Heart right ventricle (tissue), 16 donors: ENCODE data around the gene ST8SIA1. TPM values are rescaled to one million over a fixed set of nuclear protein-coding genes. Genes with fewer than 3 reads are reported as not detected.

Experiments
- ATAC-seq, 8 donors: fragments of 200-7000 bp; cut with Tn5 transposase; one replicate each; pipeline ENCODE4 v1.9.1; 2020; ENCODE audit warnings: mild to moderate bottlenecking in 8 of 8, moderate library complexity in 8 of 8, moderate number of reproducible peaks in 1 of 8
- DNase-seq, 2 donors: peaks; one replicate each; pipeline ENCODE4 v3.0.0-alpha.2; 2020
- H3K27ac ChIP-seq, 10 donors: fragments of 200-600 bp; sonication (generic) in 2 of 10; one replicate each; pipeline versions ENCODE4 v1.5.0 to v1.8.0; 2020 to 2022; ENCODE audit warnings: mild to moderate bottlenecking in 3 of 10
- H3K27me3 ChIP-seq, 7 donors: fragments of 200-600 bp; one replicate each; pipeline ENCODE4 v1.8.0; 2021 to 2022; ENCODE audit warnings: mild to moderate bottlenecking in 2 of 7
- H3K36me3 ChIP-seq, 9 donors: fragments of 200-600 bp; sonication (generic) in 1 of 9; one replicate each; pipeline versions ENCODE4 v1.5.0 to v1.8.0; 2020 to 2022; ENCODE audit warnings: mild to moderate bottlenecking in 2 of 9
- H3K4me1 ChIP-seq, 9 donors: fragments of 200-600 bp; sonication (generic) in 1 of 9; one replicate each; pipeline versions ENCODE4 v1.5.0 to v1.8.0; 2020 to 2022; ENCODE audit warnings: mild to moderate bottlenecking in 4 of 9
- H3K4me3 ChIP-seq, 10 donors: fragments of 200-600 bp; sonication (generic) in 2 of 10; one replicate each; pipeline versions ENCODE4 v1.5.0 to v1.8.0; 2020 to 2022; ENCODE audit warnings: mild to moderate bottlenecking in 7 of 10, moderate library complexity in 2 of 10
- H3K9me3 ChIP-seq, 11 donors: fragments of 200-600 bp in 10 of 11; sonication (generic) in 2 of 11; one replicate each; pipeline versions ENCODE4 v1.5.0 to v1.8.0; 2013 to 2022; ENCODE audit warnings: mild to moderate bottlenecking in 2 of 11, control low read depth in 1 of 11, moderate library complexity in 1 of 11
- CTCF ChIP-seq, 9 donors: fragments of 200-600 bp; sonication (generic) in 2 of 9; IDR thresholded peaks; one replicate each; pipeline versions ENCODE4 v1.5.0 to v1.8.0; 2021 to 2022; ENCODE audit warnings: antibody characterized with exemption in 9 of 9, mild to moderate bottlenecking in 5 of 9, moderate library complexity in 1 of 9
- WGBS, 2 donors: extraction: QIAGEN DNeasy Blood & Tissue Kit; methylation state at CpG; one replicate each; pipeline ENCODE4 v1.1.7; 2013; ENCODE audit warnings: inconsistent platforms in 1 of 2; 5-methylcytosine and 5-hydroxymethylcytosine counted together
- intact Hi-C, 10 donors: fragments of 100-400 bp; cut with DNase I; formaldehyde crosslinking; loops; one replicate each; pipeline versions ENCODE4 v1.11.1 to v1.14.2; 2022
- polyA plus RNA-seq, 2 donors: library from polyadenylated mRNA; stranded (reverse); fragments of 200-250 nt; gene quantifications; one replicate each; pipeline ENCODE4 v1.2.3, GENCODE V29; 2013
- total RNA-seq, 10 donors: library from RNA; stranded (reverse); fragmentation: NEBNext Ultra II Directional in 3 of 10; extraction: Animal tissue kit (Norgen Biotek cat#: 25700) in 3 of 10; gene quantifications; one replicate each; pipeline versions ENCODE4 v1.2.1 to v1.2.4, GENCODE V29; 2021 to 2023
- donor health status: Arrhythmogenic right ventricular cardiomyopathy.
- donor health status: ischemic (EF 13 %, LVEDD 7.1; RV severe dilation, severe dysfunction).
- donor health status: healthy with polysubstance abuse.
- donor health status: DM: no; HTN: yes; CAD: no.
- donor health status: DM: no; HTN: no; CAD: no.
- donor health status: ischemic (EF 25% LVEDD 6.9; RV normal size, moderate dysfunction).
- donor health status: ischemic (EF 25% LVEDD 5.7; RV mildly dilated, moderate dysfunction).
- donor health status: healthy.
- donor health status: DM: yes; HTN: yes; CAD: no.
- donor health status: Ischemic cardiomyopathy.
- donor health status: ischemic (EF 35%, LVEDD 5.7; RV mildly dilated, moderate dysfunction).
- donor health status: nonischemic (EF 11% LVEDD 7.7; RV severe dilation, severe dysfunction).
- donor health status: DM: yes; HTN: yes; CAD: no.
- donor health status: PGD.
- donor health status: ischemic (EF 29% LVEDD 5.4; RV normal size, mild dysfunction).
- donor health status: nonischemic (EF 23%, LVEDD 6.1; RV moderate dilation, normal function).

ST8SIA1 gene
- total and polyA plus RNA-seq, 12 donors: 0.93 to 4.9 (median 1.9) TPM

- Histone ChIP-seq H3K27me3 (no peaks in the 10 kb centered on the region), H3K4me1 (peaks cover 0 to 25% (median 4%) of the 10 kb centered on the region in 9 donors), H3K9me3 (no peaks in the 10 kb centered on the region), H3K27ac (peak overlapping the region in 6 of 10 donors; percentile 19 to 54 (median 30)), H3K4me3 (no peak overlapping the region), H3K36me3 (no peaks in the 10 kb centered on the region)
- intact Hi-C loops: no loop called here
- DNase-seq (no peak), ATAC-seq (no peak)
- TF ChIP-seq CTCF (IDR thresholded peaks at IDR 0.05): no peak
- WGBS, 2 donors: 65 to 67% methylated on average over 11 of the region's 11 CpGs
Observed at GRCh38 chr12:22272335-22273151, 62.0 kb downstream of the ST8SIA1 start.

- Histone ChIP-seq H3K9me3 (no peaks in the 10 kb centered on the region), H3K27me3 (no peaks in the 10 kb centered on the region), H3K36me3 (no peaks in the 10 kb centered on the region), H3K4me3 (no peak overlapping the region), H3K27ac (peak overlapping the region in 3 of 10 donors; percentile 19 to 30 (median 20)), H3K4me1 (peaks cover 0 to 17% (median 0%) of the 10 kb centered on the region in 9 donors)
- ATAC-seq (no peak), DNase-seq (no peak)
- intact Hi-C loops: no loop called here
- no peak for TF ChIP-seq CTCF (IDR thresholded peaks at IDR 0.05)
- 71 to 77% methylated on average over 2 of the region's 2 CpGs for WGBS, 2 donors
Observed at GRCh38 chr12:22271023-22271422, 63.5 kb downstream of the ST8SIA1 start.

GRCh38 chr12:22268973-22269372 is 65.5 kb downstream of the ST8SIA1 start:
- no peak for TF ChIP-seq CTCF (IDR thresholded peaks at IDR 0.05)
- intact Hi-C loops: no loop called here
- ATAC-seq (peak in 1 of 8 donors; percentile 21), DNase-seq (no peak)
- Histone ChIP-seq H3K9me3 (no peaks in the 10 kb centered on the region), H3K27ac (peak overlapping the region in 2 of 10 donors; percentile 2 to 37), H3K27me3 (no peaks in the 10 kb centered on the region), H3K4me1 (peaks cover 0 to 10% (median 0%) of the 10 kb centered on the region in 9 donors), H3K36me3 (no peaks in the 10 kb centered on the region), H3K4me3 (no peak overlapping the region)

DNA sequence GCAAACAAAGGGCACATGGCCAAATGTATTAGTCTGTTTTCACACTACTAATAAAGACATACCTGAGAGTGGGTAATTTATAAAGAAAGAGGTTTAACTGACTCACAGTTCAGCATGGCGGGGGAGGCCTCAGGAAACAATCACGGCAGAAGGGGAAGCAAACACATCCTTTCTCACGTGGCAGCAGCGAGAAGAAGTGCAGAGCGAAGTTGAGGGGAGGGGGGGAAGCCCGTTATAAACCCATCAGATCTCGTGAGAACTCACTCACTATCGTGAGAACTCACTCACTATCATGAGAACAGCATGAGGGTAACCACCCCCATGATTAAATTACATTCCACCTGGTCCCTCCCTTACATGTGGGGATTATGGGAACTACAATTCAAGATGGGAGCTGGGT is 66.1 kb downstream of the ST8SIA1 start:
- WGBS, 2 donors: 55 to 57% methylated on average over 8 of the region's 8 CpGs
- no peak overlapping the region for H3K4me3 ChIP-seq
- no peaks in the 10 kb centered on the region for H3K36me3 ChIP-seq
- H3K9me3 ChIP-seq: no peaks in the 10 kb centered on the region
- ATAC-seq: no peak
- H3K27ac ChIP-seq: peak overlapping the region in 1 of 10 donors; percentile 4
- DNase-seq: no peak
- peaks cover 0 to 10% (median 0%) of the 10 kb centered on the region in 9 donors for H3K4me1 ChIP-seq
- no peak for TF ChIP-seq CTCF (IDR thresholded peaks at IDR 0.05)
- intact Hi-C loops: no loop called here
- H3K27me3 ChIP-seq: no peaks in the 10 kb centered on the region
